CD4-positive, alpha-beta T cell treated with Interleukin-17A for 4 hours (primary cell): Measurements from ENCODE around the gene ZDHHC11B.
A peak's percentile ranks its signal among the peaks of the same experiment; 100 is the strongest.
"Not testable (repeated sequence)": the region's sequence is repeated elsewhere in the genome, so short reads cannot be mapped to it uniquely, and the experiment has no call there.

Experiments used
- DNase-seq: peaks from one replicate; pipeline ENCODE4 v3.0.0-alpha.2; 2020; ENCODE audit warnings: mixed read lengths

Gene ZDHHC11B

GRCh38 chr5:783881-784427 lies 575 bp downstream of the ZDHHC11B start:
- DNase-seq: peak; percentile 25

GRCh38 chr5:783049-783802 lies 1.3 kb downstream of the ZDHHC11B start:
- not testable (repeated sequence) for DNase-seq

GRCh38 chr5:782356-782755 lies 2.2 kb downstream of the ZDHHC11B start:
- not testable (repeated sequence) for DNase-seq

- DNase-seq: not testable (repeated sequence)
These were observed 4.0 kb downstream of the ZDHHC11B start for GRCh38 chr5:780571-780970.

- not testable (repeated sequence) for DNase-seq
These were observed 5.6 kb downstream of the ZDHHC11B start for GRCh38 chr5:778967-779366.

- DNase-seq: not testable (repeated sequence)
These were observed 6.1 kb downstream of the ZDHHC11B start for GRCh38 chr5:778421-778820.

- DNase-seq: no peak
These were observed 6.8 kb downstream of the ZDHHC11B start for GRCh38 chr5:777756-778161.

- DNase-seq: no peak
These were observed 7.4 kb downstream of the ZDHHC11B start for GRCh38 chr5:776862-777711.

- no peak for DNase-seq
These were observed 8.3 kb downstream of the ZDHHC11B start for GRCh38 chr5:775961-776861.

GRCh38 chr5:775595-775960 lies 9.0 kb downstream of the ZDHHC11B start:
- DNase-seq: not testable (repeated sequence)

GRCh38 chr5:774854-775505 lies 9.5 kb downstream of the ZDHHC11B start:
- not testable (repeated sequence) for DNase-seq

GRCh38 chr5:774304-774703 lies 10.2 kb downstream of the ZDHHC11B start:
- DNase-seq: not testable (repeated sequence)

- DNase-seq: no peak
These were observed 10.8 kb downstream of the ZDHHC11B start for GRCh38 chr5:773517-774264.

- not testable (repeated sequence) for DNase-seq
These were observed 11.6 kb downstream of the ZDHHC11B start for GRCh38 chr5:772931-773330.

- DNase-seq: not testable (repeated sequence)
These were observed 12.0 kb downstream of the ZDHHC11B start for GRCh38 chr5:772547-772890.

- not testable (repeated sequence) for DNase-seq
These were observed 12.5 kb downstream of the ZDHHC11B start for GRCh38 chr5:771841-772546.

GRCh38 chr5:771087-771781 lies 13.3 kb downstream of the ZDHHC11B start:
- DNase-seq: not testable (repeated sequence)

- DNase-seq: not testable (repeated sequence)
These were observed 13.9 kb downstream of the ZDHHC11B start for GRCh38 chr5:770585-770984.

- DNase-seq: not testable (repeated sequence)
These were observed 14.9 kb downstream of the ZDHHC11B start for GRCh38 chr5:769485-770145.
